Measurements from ENCODE around the gene TECTA. TPM values are rescaled to one million over a fixed set of nuclear protein-coding genes. Genes with fewer than 3 reads are reported as not detected.

TECTA gene
- total RNA-seq, 1 donor from 2014 or later = 0.59 TPM

DNA sequence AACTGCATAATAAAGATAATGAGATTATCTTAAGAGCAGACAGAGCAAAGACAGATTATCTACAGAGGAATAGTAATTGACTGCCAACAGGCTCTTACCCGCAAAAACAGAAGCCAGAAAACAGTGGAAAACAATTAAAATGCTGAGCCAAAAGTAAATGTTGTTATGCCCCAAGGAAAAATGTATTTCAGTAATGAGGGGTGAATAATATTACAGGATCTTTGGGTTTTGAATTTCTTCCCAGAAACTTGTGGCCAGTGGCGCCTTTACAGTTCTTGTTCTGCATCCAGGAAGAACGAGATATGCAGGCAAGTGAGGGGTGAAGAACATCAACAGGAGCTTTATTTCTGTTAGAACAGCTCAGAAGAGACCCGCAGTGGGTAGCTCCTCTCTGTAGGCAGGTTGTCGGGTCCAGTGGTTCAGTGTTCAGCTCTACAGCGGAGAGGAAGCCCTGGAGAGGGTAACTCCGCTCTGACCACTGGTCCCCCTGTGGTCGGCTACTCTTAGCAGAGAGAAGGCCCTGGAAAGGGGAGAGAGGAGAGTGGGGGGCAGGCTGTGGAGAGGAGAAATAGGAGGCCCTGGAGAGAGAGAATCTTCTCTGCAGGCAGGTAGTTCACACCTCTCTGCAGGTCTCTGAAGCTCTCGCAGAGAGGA, 139.7 kb downstream of the TECTA start:
- H3K9me3 ChIP-seq = no peaks in the 10 kb centered on the region
- H3K4me3 ChIP-seq = no peak overlapping the region
- H3K27ac ChIP-seq = no peak overlapping the region
- H3K36me3 ChIP-seq = no peaks in the 10 kb centered on the region
- DNase-seq (no peak), ATAC-seq (no peak)
- intact Hi-C loops (cut with DNase I) = no loop called here
- TF ChIP-seq, protein P1, sequence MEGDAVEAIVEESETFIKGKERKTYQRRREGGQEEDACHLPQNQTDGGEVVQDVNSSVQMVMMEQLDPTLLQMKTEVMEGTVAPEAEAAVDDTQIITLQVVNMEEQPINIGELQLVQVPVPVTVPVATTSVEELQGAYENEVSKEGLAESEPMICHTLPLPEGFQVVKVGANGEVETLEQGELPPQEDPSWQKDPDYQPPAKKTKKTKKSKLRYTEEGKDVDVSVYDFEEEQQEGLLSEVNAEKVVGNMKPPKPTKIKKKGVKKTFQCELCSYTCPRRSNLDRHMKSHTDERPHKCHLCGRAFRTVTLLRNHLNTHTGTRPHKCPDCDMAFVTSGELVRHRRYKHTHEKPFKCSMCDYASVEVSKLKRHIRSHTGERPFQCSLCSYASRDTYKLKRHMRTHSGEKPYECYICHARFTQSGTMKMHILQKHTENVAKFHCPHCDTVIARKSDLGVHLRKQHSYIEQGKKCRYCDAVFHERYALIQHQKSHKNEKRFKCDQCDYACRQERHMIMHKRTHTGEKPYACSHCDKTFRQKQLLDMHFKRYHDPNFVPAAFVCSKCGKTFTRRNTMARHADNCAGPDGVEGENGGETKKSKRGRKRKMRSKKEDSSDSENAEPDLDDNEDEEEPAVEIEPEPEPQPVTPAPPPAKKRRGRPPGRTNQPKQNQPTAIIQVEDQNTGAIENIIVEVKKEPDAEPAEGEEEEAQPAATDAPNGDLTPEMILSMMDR (IDR thresholded peaks at IDR 0.05) = no peak
- peaks cover 8% of the 10 kb centered on the region for H3K4me1 ChIP-seq
- H3K27me3 ChIP-seq (ENCODE audit: low read depth) = no peaks in the 10 kb centered on the region

Other genes with a start within 250 kb of the TECTA start
- gene TBCEL, start 77.1 kb upstream of the TECTA start, total RNA-seq = 38.7 TPM
- gene SC5D, start 191.5 kb downstream of the TECTA start, total RNA-seq = 56.0 TPM